Measurements from ENCODE around the gene COMMD2. TPM values are rescaled to one million over a fixed set of nuclear protein-coding genes. Genes with fewer than 3 reads are reported as not detected.

The COMMD2 gene
- total and polyA plus RNA-seq, 2 of the 4 experiments (the other 2 are of a cell fraction), result 23.6 to 46.1 TPM

- no peak overlapping the region for H3K4me2 ChIP-seq (ENCODE audit: low read depth, low read length)
- no peak overlapping the region for H3K56ac ChIP-seq (ENCODE audit: extremely low read depth, insufficient read depth, low read length)
- ATAC-seq (ENCODE audit: low read depth) (peak; percentile 49), DNase-seq (peak; percentile 49)
- H3K14ac ChIP-seq (replicated peaks; ENCODE audit: low read depth, low read length), result peak overlapping the region; percentile 34
- no peak overlapping the region for H3K9ac ChIP-seq (ENCODE audit: low read depth, low read length)
- H2BK5ac ChIP-seq (ENCODE audit: low read depth, low read length, poor library complexity, severe bottlenecking), result peak overlapping the region; percentile 53
- CTCF ChIA-PET, result interaction anchor here (1.8 kb wide), 1 partner anchor 14 kb away, joined by 7 read pairs; no protein-coding TSS in a partner anchor
- no peak overlapping the region for H4K5ac ChIP-seq (ENCODE audit: low read depth, low read length)
- no peak overlapping the region for H2AFZ ChIP-seq (replicated peaks; ENCODE audit: low read length, poor library complexity)
- intact Hi-C loops (cut with micrococcal nuclease), result loop anchor here (5.0 kb wide), 1 partner anchor 46 kb away; the partner anchor contains the start of gene WWTR1
- H3K36me3 ChIP-seq (ENCODE audit: control insufficient read depth, insufficient read depth, low read length), result no peaks in the 10 kb centered on the region
- POLR2A ChIA-PET (ENCODE audit: unreplicated experiment), result interaction anchor here (0.5 to 0.7 kb wide), 2 partner anchors 207 to 308 kb away, joined by 3 to 4 read pairs; no protein-coding TSS in a partner anchor
- peak overlapping the region; percentile 41; the same call in 1 of the 2 replicates for H2BK20ac ChIP-seq (ENCODE audit: low read depth, low read length)
- dilution Hi-C loops (cut with HindIII; ENCODE audit: low sequenced_read_pairs, unreplicated experiment), result no loop called here
- no peaks in the 10 kb centered on the region for H3K27me3 ChIP-seq (ENCODE audit: control insufficient read depth, insufficient read depth, low read length)
- H3K4ac ChIP-seq (ENCODE audit: low read depth, low read length), result peak overlapping the region; percentile 11; the same call in 1 of the 2 replicates
- BruUV-seq (replicated peaks), result no TSS peak
- H3K79me1 ChIP-seq (ENCODE audit: low read depth in 1 of 2, low read length in 2 of 2), result no peaks in the 10 kb centered on the region
- H3K4me1 ChIP-seq (ENCODE audit: control insufficient read depth, insufficient read depth, low read length), result peaks cover 8% of the 10 kb centered on the region
- H3K23ac ChIP-seq (ENCODE audit: low read depth, low read length), result peak overlapping the region; percentile 4; the same call in 1 of the 2 replicates
- WGBS, 2 experiments (ENCODE audit: extremely low coverage in 2 of 2, insufficient read length in 1 of 2), result no CpG with 5 or more reads among the region's 2 CpGs
- peaks cover 3% of the 10 kb centered on the region for H3K9me3 ChIP-seq (ENCODE audit: control insufficient read depth, insufficient read depth, low read length)
- no peak overlapping the region for H3K4me3 ChIP-seq (ENCODE audit: insufficient read depth, low read depth, low read length)
- TF ChIP-seq RCOR1 (IDR thresholded peaks at IDR 0.05; ENCODE audit: insufficient replicate concordance, low read length), result no peak
- no peak for TF ChIP-seq SMC3 (IDR thresholded peaks at IDR 0.05; ENCODE audit: low read depth, low read length)
- no peak for TF ChIP-seq MAFK (IDR thresholded peaks at IDR 0.05; ENCODE audit: low read depth, low read length)
- TF ChIP-seq CHD1 (IDR thresholded peaks at IDR 0.05; ENCODE audit: low read depth, low read length), result no peak
- TF ChIP-seq, protein P1, sequence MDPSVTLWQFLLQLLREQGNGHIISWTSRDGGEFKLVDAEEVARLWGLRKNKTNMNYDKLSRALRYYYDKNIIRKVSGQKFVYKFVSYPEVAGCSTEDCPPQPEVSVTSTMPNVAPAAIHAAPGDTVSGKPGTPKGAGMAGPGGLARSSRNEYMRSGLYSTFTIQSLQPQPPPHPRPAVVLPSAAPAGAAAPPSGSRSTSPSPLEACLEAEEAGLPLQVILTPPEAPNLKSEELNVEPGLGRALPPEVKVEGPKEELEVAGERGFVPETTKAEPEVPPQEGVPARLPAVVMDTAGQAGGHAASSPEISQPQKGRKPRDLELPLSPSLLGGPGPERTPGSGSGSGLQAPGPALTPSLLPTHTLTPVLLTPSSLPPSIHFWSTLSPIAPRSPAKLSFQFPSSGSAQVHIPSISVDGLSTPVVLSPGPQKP (IDR thresholded peaks at IDR 0.05; ENCODE audit: borderline replicate concordance, low read depth, low read length), result no peak
- no peak for TF ChIP-seq BHLHE40 (IDR thresholded peaks at IDR 0.05; ENCODE audit: low read depth, low read length)
- no peak for TF ChIP-seq NFE2L2 (IDR thresholded peaks at IDR 0.05; ENCODE audit: low read depth, low read length)
- peak overlapping the region; percentile 21 for H3K27ac ChIP-seq (ENCODE audit: insufficient read depth, low read length)
- peaks cover 7% of the 10 kb centered on the region for H3K9me1 ChIP-seq (ENCODE audit: insufficient read depth, low read length)
- H3K18ac ChIP-seq (ENCODE audit: low read depth, low read length), result peak overlapping the region; percentile 74
- H2BK120ac ChIP-seq (ENCODE audit: low read depth, low read length), result peak overlapping the region; percentile 23; the same call in 1 of the 2 replicates
- 0 out of 3 replicates have a peak overlapping the region, but pooled peaks have one; percentile 5 for H2BK15ac ChIP-seq (ENCODE audit: low read depth, low read length)
- in situ Hi-C loops (cut with MboI; ENCODE audit: low sequenced_read_pairs), result loop anchor here (25.0 kb wide), 2 partner anchors 591 to 741 kb away; no protein-coding TSS in a partner anchor
- no peak overlapping the region for H4K91ac ChIP-seq (ENCODE audit: insufficient read depth, low read depth, low read length)
- peak overlapping the region; percentile 41; the same call in 1 of the 2 replicates for H2AK5ac ChIP-seq (ENCODE audit: low read depth, low read length)
- H2AK9ac ChIP-seq (replicated peaks; ENCODE audit: low read depth, low read length, poor library complexity), result no peak overlapping the region
- H4K20me1 ChIP-seq (ENCODE audit: insufficient read depth, low read length), result no peaks in the 10 kb centered on the region
- peak overlapping the region in 1 of 2 experiments; percentile 11; a peak in 1 of 4 replicates for H4K8ac ChIP-seq (ENCODE audit: low read depth in 2 of 2, low read length in 2 of 2)
These were observed 48.8 kb downstream of the COMMD2 start for GRCh38 chr3:149703466-149703865.

All from IMR-90 (cell line).